ENCODE data around the gene SIGLEC9. TPM values are rescaled to one million over a fixed set of nuclear protein-coding genes. Genes with fewer than 3 reads are reported as not detected.

SIGLEC9 gene
- total RNA-seq, 1 donor from 2014 or later, result 5.3 TPM

DNA sequence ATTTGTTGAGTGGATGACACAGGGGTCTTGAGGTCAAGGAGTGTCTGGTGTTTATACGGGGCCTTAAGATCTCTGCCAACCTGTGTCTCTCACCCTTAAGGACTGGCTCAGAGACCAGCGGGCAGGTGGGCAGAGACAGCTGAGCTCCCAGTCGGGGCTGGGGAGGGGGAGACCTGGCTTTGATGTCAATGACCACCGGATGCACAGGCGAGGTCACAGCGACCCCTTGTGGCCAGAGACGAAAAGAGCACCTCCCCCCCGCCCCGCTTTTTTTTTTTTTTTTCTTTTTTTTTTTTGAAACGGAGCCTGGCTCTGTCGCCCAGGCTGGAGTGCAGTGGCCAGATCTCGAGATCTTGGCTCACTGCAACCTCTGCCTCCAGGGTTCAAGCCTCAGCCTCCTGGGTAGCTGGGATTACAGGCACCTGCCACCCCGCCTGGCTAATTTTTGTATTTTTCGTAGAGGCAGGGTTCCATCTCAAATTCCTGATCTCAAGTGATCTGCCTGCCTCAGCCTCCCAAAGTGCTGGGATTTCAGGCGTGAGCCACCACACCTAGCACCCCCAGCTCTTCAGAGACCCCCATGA lies 29.9 kb upstream of the SIGLEC9 start:
- no peak for DNase-seq (ENCODE audit: low spot score)
- intact Hi-C loops (cut with DNase I), result no loop called here
- no peak for ATAC-seq

DNA sequence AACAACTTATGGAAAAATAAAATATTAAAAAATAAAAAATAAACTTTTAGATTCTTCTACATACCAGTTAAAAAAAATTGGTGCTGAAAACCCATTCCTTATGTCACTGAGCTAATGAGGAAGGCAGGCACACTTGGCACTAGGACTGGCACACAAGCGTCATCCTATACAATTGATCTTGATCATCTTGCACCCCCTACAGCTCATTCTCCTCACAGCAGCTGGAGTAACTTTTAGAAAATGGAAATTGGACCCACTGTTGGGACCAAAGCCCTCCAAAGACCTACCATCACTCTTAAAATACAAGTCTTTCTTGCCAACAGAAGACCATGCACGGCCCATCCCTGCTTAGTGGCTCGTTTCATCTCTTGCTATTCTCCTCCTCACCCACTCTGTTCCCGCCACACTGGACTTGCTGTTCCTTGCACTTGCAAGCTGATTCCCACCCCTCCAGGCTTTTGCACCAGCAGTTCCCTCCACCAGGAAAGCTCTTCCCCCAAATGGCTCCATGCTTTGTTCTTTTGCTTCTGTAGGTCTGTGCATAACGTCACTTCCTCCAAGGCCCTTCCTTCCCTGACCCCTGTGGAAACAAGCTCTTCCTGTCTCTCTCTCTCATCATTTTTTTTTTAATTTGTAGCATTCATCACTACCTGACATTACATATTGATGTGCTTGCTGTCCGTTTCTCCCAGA lies 28.1 kb upstream of the SIGLEC9 start:
- no peak for ATAC-seq
- intact Hi-C loops (cut with DNase I), result no loop called here
- no peak for DNase-seq (ENCODE audit: low spot score)

GRCh38 chr19:51097166-51097738 lies 27.5 kb upstream of the SIGLEC9 start:
- peak; percentile 83 for DNase-seq (ENCODE audit: low spot score)
- intact Hi-C loops (cut with DNase I), result no loop called here
- ATAC-seq, result peak; percentile 65

DNA sequence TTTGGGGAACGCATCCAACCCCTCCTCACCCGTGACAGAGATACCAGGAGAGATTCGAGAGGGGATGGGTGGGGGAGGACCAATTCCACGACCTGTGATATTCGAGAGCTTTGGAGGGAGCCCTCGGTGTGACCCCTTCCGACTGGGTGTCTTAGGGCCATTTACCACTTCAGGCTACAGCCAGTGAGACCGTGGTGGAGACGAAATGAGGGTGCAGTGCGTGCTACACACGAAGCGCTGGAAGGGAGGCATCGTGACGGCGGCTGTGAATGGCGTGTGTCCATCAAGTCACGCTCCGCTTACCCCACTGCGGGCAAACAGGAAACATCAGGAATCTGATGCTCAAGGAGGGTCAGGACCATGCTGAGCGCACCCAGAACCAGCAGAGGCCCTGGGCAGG lies 26.9 kb upstream of the SIGLEC9 start:
- intact Hi-C loops (cut with DNase I), result loop anchor here (2.0 kb wide), 1 partner anchor 77 kb away; no protein-coding TSS in a partner anchor
- ATAC-seq, result no peak
- DNase-seq (ENCODE audit: low spot score), result no peak

- ATAC-seq, result peak; percentile 77
- intact Hi-C loops (cut with DNase I), result loop anchor here (2.0 kb wide), 1 partner anchor 78 kb away; no protein-coding TSS in a partner anchor
- DNase-seq (ENCODE audit: low spot score), result peak; percentile 79
Observed at GRCh38 chr19:51098365-51099046, 26.2 kb upstream of the SIGLEC9 start.

DNA sequence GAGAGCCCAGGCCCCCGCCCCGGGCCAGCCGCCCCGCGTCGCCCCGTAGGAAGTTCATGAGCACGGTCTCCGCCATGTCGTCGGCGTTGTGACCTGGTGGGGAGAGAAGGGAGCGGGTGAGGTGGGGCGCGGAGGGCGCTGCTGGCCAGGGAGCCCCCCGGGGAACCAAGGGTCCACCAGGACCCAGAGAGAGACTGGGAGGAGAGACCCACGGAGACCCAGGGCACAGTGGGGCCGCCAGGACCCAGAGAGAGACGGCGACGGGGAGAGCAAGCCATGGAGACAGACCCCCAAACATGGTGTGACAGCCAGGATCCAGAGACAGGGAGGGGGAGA lies 25.7 kb upstream of the SIGLEC9 start:
- ATAC-seq (no peak), DNase-seq (ENCODE audit: low spot score) (no peak)
- intact Hi-C loops (cut with DNase I), result loop anchor here (2.0 kb wide), 1 partner anchor 78 kb away; no protein-coding TSS in a partner anchor

DNA sequence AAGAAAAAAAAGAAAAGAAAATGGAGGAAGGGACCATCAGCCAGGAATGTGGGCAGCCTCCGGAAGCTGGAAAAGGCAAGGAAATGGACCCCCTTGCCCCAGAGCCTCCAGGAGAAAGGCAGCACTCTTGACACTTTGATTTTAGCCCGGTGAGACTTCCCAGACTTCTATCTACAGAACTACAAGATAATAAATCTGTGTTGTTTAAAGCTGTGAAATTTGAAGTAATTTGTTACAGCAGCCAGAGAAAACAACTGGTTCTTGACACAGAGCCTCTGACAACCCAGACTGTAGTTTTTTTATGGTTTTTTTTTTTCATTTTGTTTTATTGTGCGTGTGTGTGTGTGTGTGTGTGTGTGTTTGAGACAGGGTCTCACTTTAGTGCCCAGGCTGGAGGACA lies 24.1 kb upstream of the SIGLEC9 start:
- intact Hi-C loops (cut with DNase I), result no loop called here

DNA sequence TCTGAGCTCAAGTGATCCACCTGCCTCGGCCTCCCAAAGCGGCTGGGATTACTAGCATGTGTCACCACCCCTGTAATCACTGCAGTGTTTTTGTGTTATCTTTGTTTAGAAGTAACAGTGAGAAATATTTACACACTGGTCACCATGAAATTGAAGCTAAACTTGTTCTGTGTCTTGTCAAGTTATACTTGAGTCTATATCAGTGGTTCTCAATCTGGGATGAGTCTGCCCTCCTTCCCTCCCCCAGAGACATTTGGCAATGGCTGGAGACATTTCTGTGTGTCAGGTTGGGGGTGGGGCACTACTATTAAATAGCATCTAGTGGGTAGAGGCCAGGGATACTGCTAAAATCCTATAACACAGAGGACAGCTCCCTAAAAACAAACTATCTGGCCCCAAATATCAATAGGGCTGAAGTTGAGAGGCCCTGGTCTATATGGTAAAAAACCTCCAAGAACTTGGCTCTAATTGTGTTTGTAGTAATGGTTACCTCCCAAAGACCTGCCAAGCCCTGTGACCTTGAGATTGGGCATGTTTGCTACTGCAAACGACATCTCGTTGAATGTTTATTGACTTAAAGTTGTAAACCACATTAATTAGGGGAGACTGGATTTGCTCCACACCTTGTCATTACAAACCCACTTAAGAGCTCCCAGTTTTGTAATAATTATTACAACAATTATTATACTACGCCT lies 23.4 kb upstream of the SIGLEC9 start:
- intact Hi-C loops (cut with DNase I), result no loop called here
- ATAC-seq (no peak), DNase-seq (ENCODE audit: low spot score) (no peak)

More for the DNA sequence above, 24.1 kb upstream of the SIGLEC9 start:
- no peak for ATAC-seq
- DNase-seq (ENCODE audit: low spot score), result no peak

DNA sequence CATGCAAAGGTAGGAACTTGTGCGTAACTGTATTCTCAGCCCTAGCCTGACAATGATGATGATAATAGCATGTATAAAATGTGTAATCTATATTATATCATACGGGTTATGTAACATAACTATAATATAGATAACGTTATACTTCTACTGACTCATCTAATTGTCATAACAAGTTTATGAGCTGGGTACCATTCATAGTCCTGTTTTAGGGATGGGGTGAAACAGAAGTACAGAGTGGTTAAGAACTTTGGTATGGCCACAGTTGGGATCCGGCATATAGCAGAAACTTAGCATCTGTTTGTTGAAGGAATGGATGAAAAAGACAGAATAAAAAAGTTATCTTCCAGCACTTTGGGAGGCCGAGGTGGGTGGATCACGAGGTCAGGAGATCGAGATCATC lies 21.7 kb upstream of the SIGLEC9 start:
- intact Hi-C loops (cut with DNase I), result no loop called here
- no peak for DNase-seq (ENCODE audit: low spot score)
- no peak for ATAC-seq

DNA sequence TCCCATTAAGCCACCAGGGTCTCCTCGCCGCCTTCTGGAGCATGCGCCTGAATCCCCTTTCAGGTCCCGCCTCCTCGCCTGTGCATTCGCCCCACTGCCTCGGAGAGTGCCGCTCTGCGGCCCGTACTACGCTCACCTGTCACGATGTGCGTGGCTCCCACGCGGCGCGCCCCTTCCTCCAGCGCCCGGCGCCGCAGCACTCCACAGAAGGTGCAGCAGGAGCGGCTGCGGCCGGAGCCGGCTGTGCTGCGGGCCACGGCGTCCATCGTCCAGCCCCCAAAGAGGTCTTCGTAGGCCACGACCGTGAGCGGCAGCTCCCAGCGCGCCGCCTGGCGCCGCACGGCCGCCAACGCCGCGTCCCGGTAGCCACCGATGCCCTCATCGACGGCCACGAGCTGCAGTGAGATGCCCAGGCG lies 20.8 kb upstream of the SIGLEC9 start:
- ATAC-seq, result no peak
- no peak for DNase-seq (ENCODE audit: low spot score)
- intact Hi-C loops (cut with DNase I), result no loop called here

DNA sequence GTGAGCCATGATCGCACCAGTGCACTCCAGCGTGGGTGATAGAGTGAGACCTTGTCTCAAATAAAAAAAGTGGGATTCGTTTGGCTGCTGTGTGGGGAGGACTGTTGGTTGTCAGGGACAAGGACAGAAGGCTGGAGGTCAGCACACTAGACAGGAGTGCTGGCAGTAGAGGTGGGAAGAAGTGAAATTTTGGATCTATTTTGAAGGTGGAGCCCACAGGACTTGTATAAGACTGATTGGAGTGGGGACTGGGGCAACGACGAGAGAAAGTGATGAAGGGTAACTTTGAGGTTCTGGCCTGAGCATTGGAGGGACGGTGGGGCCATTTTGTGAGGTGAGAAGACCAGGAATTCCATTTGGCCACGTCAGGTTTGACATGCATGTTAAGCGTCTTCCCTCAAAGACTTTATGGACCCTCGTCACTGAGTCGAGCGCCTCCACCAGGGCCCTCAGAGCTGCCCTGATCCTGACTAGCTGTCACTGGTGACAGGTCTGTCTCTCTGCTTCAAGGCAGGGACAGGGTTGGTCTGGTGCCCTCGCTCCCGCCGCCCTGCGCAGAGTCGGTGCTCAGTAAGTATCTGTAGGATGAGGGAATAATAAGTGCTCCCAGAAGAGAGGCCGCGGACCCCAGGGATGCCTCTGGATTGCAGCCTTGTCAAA lies 17.2 kb upstream of the SIGLEC9 start:
- no peak for DNase-seq (ENCODE audit: low spot score)
- intact Hi-C loops (cut with DNase I), result no loop called here
- no peak for ATAC-seq

GRCh38 chr19:51108066-51108804 lies 16.5 kb upstream of the SIGLEC9 start, which contains the start of gene CTU1:
Gene CTU1, minus strand, starts transcription at chr19:51108409. Its CDS starts 3,840 bp downstream, at chr19:51104569.
- peak; percentile 98 for DNase-seq (ENCODE audit: low spot score)
- intact Hi-C loops (cut with DNase I), result no loop called here
- ATAC-seq, result peak; percentile 99

GRCh38 chr19:51108805-51109146 lies 15.9 kb upstream of the SIGLEC9 start:
- ATAC-seq (peak; percentile 73), DNase-seq (ENCODE audit: low spot score) (no peak)
- intact Hi-C loops (cut with DNase I), result no loop called here

- intact Hi-C loops (cut with DNase I), result no loop called here
- DNase-seq (ENCODE audit: low spot score) (no peak), ATAC-seq (no peak)
Observed at GRCh38 chr19:51110666-51110971, 14.1 kb upstream of the SIGLEC9 start.

GRCh38 chr19:51111606-51112005 lies 13.1 kb upstream of the SIGLEC9 start:
- intact Hi-C loops (cut with DNase I), result no loop called here
- DNase-seq (ENCODE audit: low spot score) (no peak), ATAC-seq (no peak)

DNA sequence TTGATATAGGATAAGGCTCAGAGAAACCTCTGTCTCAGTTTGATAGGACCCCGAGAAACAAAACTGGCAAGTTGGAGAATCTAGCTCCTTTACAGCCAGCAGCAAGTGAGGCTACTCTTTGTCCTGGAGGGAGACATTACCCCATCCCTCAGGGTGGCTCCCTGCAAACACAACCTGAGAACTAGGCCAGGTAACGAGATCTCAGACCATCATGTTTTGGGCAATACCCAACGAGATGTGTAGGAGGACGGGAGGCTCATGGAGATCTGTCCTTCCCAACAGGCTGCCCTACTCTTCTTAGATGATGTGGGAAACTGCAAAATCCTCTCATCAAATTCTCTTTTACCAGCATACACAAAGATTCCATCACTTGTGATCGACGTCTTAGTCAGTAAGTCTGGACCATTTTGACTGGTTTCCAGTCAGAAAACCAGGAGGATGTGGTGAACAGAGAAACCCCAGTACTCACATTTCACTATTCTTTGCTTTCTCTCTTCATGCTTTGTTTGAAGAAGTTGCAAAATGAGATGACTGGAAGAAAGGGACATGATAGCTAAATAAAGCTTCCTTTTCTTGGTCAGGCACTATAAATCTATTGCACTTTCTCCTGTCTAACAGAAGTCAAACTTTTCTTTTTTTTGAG lies 10.5 kb upstream of the SIGLEC9 start:
- intact Hi-C loops (cut with DNase I), result no loop called here
- no peak for DNase-seq (ENCODE audit: low spot score)
- ATAC-seq, result no peak

DNA sequence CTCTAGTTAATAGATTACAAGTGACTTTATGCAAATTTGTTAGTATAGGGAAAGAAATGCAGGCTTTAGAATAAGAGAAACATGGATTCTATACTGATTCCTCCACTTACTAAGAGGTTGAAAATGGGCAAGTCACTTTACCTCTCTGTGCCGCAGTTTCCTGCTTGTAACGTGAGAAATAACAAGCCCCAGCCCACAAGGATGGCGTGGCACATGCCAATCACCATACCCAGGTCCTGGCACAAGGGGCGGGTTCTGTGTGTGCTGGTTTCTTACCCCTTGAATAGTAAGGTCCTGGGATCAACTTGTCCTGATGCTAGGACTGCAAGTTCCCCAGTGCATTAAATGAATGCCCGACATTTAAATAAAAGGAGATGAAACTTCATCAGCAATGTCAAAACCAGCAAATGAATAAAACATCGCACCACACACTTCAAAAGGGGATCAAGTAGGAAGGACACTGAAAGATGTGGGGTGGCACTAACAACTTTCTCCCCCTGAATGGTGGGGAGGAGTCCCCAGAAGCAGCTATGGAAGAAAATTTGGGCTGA lies 7.9 kb upstream of the SIGLEC9 start:
- intact Hi-C loops (cut with DNase I), result no loop called here
- no peak for ATAC-seq
- DNase-seq (ENCODE audit: low spot score), result no peak

- ATAC-seq (no peak), DNase-seq (ENCODE audit: low spot score) (no peak)
- intact Hi-C loops (cut with DNase I), result no loop called here
Observed at GRCh38 chr19:51119101-51119500, 5.6 kb upstream of the SIGLEC9 start.
